SIG-M5 (cell line): ENCODE results near the gene SORCS2.

Experiments used
- DNase-seq: peaks from one replicate; lab custom pipeline; 2025; lab: John Stamatoyannopoulos, UW

The SORCS2 gene

DNA sequence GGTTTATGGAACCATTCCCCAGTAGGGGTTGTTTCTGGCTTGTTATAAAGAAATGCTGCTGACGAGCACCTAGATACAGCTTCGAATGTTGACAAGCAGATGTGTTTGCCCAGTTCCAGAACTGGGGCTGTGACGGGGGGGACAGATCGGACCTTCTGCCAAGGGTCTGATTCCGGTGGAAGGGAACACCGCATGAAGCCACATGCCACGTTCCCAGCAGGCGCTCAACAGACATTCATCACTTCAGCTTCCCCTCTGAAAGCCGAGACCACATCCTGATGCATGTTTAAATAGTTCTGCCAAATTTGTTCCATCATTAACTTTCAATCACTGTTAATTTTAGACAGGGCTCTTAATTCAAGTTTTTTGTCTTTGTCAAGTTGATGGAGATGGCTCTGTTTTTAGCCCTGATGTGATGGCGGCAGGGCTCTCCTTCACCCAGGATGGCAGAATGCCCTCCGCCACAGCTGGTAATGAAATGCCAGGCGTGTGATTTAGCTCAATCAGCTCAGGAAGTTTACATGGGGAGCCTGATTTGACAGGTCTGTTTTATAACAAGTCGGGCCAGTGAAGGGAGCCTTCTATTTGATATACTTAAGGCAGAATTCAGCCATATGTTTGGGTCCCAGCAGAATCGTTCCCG lies 185.0 kb downstream of the SORCS2 start:
- no peak for DNase-seq

DNA sequence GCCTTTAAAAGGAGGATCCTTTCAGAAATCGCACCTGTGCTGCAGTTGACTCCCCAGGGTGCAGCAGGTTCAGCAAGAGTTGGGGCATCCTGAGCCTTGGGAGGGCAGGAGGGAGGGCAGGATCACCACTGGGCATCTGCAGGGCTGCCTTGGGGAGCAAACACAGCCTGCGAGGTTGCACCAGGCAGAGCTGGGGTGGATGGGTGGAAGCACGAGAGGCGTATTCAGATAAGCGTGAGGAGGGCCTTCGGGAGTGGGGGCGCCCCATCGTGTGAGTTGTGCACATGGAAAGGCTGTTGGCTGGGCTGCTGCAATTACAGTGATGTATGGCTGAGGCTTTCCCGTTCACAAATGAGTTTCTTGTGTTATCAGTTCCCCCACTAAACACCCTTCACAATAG lies 186.8 kb downstream of the SORCS2 start:
- no peak for DNase-seq

DNA sequence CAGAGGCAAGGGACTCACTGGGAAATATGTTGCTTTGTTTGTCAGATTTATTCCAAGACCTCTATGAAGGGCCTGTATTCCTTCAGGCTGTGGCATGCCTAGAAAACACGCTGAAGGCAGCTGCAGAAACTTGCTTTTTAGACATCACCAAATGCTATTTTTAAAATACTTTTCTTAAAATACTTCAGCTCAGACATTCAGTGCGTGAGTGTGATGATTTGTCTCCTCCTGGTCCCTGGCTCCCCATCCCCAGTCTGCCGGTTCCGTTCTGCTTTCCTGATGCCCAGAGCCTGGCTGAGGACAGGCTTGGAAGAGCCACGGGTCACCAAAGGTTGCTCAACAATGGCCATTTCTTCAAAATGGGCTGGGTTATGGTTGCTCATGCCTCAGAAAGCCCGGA lies 187.4 kb downstream of the SORCS2 start:
- DNase-seq = no peak

DNA sequence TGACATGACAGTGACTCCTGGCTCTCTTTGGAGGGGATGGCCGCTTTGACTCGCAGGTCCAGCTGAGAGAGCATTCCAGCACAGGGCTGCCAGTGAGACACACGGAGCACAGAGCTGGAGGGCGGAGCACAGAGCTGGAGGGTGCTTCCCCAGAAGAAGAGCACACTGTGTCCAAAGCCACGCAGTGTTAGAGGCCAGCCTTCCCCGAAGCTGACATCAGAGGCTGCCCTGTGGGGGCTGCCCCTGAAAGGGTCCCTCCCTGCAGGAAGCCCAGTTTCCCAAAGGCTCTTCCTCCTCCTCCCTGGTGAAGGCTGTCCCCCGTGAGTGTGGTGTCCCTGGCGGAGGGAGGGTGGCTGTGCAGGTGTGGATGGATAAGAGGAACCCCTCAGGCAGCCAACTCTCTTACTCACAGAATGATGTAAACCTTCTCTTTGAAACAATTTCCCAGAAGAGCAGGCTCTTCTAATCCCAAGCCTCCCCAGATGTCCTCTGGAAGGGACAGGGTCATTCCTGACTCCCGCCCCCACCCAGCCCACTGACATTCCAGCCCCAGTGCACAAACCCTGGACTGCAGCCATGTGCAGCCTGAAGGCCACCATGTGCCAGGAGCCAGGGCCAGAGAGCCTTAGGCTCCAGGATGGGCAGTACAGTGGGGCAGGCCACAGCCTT lies 189.0 kb downstream of the SORCS2 start:
- no peak for DNase-seq

DNA sequence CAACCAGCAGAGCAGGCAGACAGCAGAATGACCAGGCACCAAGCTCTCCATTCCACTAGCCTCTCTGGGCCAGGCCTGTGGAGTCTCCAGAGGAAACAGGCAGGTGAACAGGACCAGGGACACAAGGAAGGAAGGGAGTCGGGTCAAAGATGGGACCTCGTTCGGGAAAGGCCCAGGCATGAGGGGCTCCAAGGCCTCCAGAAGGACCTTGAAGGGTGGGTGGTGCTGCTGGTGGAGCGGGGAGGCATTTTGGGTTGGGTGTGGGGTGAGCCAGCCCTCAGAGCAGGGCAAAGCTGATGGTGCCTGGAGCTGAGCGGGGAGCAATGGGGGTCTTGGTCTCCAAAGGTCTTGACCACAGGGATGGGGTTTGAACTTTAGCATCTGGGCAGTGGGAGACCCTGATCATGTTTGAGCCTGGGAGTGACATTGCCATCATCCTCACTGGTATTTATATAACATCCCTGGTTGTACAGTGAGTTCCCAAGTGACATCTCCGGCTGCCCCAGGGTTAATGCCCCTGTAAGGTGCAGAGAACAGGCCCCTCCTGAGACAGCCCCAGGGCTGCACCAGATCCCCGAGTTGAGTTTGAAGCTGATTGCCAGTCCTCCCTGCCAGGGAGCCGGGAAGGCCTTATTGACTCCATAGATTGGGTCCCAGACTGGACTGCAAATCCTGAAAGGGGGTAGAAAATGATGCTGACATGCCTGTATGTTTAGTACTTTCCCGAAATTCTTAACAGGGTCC lies 189.7 kb downstream of the SORCS2 start:
- DNase-seq = no peak

DNA sequence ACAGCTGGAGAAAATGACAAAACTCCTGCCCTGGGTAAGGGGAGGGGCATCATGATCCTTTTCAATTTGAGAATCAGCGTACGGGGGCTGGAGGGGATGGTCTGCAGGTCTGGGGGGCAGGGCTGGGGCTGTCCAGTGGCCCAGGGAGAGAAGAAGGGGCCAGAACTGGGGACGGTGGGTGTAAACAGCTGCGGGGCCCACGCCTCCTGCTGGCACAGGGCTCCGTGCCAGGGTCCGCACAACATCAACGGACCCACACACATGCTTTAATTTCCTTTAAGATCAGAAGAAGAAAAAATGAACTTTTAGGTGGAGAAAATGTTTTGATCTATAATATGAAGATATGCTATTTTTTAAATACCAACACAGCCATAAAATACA lies 190.3 kb downstream of the SORCS2 start:
- DNase-seq = no peak

DNA sequence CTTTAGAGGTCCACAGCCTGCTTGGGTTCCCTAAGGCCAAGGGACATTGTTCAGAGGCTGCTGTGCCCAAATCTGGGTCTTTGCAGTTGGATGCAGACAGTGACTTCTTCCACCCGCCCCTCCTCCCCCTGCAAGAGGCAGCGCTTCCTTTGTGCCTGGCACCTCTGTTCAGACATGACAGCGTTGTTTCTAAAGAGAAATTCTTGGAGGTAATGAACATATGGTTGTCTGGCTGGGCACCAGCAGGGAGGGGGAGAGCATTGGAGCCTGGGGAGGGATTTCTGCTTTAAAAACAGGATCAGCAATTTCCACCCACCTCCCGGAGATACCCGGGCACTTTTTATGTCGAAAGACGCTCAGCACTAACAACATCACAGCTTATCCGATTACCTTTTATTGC lies 190.9 kb downstream of the SORCS2 start:
- DNase-seq = no peak

DNA sequence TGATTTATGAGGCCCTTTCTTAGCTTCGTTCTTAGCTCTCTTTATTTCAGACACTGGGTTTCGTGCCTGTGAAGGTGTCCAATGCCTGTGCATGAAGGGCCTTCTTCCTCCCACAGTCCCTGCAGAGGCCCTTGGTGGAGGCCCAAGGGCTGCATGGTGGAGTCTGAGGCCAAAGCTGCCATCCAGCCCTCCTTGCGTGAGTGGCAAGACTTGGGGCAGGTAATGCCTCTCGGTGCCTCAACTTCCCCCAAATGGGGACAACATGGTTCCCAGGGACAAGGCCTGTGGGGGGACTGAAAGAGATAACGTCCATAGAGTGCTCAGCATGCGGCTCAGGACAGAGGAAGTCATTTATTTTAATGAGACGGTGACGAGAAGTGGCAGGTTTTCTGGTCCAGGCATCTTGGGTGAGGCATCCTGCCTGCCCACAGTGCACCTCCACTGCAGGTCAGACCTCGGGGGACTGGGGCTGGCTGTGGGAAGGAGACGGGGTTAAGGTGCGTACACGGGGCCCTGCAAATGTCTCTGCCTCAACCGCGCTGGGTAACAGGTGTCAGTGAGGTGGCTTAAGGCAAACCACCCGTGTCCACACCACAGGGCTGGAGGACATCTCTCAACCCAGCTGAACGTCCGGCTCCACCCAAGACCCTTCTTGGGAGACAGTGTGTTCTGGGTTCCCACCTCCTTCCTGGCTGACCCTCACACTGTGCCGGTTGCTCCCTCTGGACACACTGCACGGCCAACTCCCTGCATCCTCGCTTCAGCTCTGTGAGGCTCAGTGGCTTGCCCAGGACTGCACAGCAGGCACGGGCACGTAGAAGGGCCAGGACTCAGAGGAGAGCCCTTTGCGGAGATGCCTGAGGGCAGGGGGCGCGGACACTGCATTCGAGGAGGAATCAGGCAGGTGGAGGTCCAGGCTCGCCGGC lies 191.9 kb downstream of the SORCS2 start:
- DNase-seq = no peak

DNA sequence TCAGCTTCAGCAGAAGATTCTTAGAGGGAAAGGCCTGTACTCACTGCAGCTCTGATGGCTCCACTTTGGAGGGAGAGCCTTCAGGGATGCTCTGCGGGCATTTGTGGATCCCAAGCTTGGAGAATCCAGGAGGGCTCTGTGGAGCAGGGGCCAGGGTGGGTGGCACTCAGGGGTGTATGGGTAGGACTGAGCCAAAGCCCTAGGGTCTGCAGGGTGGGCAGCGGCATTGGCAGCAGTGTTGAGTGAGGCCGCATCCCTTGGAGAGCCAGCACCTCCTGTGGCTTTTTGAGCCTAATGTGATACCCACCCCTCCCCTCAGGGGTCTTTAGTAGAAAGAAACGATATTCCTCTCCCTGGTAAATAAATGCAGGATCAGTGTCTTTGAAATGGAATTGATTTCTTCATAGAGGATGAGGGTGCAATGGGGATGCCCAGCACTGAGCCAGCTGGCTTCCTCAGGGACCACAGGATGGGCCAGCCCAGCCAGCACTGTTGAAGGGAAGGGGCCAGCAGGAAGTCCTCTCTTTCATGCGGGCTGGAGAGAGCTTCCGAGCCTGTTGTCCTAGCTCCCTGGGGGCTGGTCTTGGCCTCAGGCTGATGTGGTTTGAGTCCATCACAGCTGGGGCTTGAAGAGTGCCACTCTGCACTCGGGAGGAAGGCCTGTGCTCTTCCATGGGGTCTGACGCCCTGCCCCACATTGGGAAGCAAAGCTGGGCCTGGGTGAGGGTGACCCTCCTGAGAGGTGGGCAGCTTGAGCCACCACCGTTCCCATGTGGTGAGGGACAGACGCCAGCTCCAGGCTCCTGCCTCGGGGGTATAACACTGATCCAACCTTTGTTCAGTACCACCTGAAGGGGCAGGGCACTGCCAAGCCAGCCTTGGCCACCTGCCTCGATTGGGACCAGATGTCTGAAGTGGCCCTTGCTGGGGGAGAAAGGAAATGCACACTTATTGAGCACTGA lies 192.9 kb downstream of the SORCS2 start:
- DNase-seq = no peak

DNA sequence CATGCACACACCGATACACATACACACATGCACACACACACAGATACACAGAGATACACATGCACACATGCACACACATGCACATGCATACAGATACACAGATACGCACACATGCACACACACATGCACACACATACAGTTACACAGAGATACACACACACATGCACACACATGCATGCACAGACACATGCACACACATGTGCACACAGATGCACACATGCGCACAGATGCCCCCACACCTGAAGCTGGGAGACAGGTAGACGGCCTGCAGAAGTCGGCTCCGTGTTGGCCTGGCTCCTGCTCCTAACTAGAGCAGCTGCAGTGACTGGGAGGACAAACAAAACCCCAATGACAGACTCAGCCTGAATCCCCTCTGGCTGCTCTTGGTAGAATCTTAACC lies 195.6 kb downstream of the SORCS2 start:
- no peak for DNase-seq

DNA sequence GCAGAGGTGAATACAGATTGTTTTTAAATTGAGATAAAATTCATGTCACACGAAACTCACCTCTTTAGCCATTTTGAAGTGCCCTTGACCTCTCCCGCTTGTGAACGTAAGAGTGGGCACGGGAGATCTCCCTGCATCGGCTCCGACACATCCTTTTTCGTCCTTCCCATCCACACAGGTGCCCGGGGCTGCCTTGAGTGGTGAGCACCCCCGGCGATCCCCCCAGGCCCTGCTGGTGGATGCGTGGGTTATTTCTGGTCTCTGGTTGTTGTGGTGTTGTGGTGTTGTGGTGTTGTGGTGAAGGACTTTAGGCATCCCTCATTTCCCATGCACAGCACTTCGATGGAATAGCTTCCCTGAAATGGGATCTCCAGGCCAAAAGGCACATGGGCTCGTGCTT lies 196.3 kb downstream of the SORCS2 start:
- DNase-seq = no peak

DNA sequence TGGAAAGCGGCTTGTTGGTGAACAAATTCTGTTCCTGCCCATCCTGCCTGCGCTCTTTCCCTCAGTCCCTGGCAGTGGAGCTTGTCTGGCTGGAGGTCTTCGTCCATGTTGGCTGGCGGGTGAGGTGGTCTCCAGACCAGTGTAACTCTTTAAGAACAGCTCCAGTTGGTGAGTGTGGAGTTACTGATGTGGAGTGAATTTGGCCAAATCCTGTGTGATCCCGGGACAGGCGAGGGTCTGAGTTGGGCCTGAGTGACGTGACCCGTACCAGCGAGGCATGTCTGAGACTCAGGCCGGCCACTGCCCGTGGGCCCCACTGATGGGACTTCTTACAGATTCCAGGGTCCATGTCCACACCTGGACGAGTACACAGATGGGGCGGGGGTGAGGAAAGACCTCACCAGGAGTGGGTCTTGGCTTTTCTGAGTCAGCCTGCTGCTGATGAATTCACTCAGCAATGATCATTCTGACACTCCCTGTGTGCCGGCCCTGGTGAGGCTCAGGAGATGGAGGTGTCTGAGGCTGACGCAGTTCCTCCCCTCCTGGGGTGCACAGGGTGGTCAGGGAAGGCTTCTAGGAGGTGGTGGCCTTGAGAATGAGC lies 196.9 kb downstream of the SORCS2 start:
- DNase-seq = no peak

DNA sequence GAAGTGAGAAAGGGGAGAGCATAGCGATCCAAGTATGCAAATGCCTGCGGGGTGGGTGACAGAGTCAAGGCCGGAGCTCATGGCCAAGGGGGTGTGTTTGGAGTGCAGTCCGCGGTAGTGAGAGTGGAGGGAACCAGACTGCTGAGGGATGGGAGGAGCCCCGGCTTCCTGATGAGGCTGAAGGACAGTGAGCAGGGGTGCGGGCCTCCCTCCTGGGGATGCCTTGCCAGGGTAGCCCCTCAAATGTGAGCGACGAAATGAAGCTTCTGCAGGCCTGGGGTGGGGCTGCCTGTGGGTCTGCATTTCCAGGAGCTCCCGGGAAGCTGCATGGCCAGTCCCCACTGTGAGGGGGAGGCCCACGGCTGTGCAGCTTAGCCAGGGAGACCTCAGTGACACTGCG lies 197.4 kb downstream of the SORCS2 start:
- DNase-seq = no peak

DNA sequence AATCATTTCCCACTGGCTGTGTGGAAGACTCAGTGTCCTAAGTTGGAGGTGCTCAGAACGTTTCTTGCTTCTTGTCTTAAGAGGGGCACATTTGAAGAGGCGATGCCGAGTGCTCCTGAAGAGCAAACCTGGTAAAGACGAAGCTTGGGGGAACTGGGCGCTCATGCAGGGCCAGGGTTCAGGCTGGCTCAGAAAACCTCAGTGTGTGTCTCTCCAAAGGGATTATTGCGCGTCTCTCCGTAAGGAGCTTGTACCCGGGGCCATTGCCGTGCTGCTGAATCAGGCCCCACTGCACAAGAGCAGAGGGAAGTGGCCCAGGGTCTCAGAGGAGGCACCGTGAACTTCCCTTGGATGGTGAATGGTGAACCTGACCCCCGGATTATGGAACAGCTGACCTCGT lies 198.0 kb downstream of the SORCS2 start:
- no peak for DNase-seq

DNA sequence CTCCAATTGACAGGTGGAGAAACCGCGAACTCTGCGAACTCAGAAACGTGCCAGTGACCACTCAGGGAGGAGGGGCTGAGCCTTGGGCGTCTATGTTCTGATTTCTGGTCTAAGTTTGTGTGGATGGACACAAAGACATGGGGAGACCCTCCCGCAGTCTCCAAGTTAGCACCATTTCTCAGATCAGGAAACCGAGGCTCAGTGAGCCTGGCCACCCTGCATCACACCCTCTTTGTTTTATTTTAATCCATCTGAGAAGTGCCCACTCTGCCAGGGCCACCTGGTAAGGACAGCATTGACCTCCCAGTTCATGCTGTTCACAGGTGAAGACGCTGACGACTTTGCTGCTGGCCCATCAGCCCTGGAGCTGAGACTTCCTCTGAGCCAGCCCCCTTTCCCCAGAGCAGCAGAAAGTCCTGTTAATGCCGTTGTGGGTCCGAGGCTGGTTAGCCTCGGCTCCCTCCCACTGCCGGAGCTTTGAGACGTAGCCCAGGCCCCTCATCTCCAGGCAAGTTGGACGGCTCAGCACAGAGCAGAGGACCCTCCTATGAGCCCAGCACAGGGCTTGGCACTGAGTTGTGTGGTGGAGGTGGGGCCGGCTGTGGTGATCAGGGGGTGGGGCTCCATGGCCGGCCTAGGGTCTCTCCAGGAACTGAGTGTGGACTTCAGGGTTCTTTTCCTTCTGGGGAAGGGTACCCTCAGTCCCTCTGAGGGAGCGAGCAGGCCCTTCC lies 198.7 kb downstream of the SORCS2 start:
- no peak for DNase-seq

DNA sequence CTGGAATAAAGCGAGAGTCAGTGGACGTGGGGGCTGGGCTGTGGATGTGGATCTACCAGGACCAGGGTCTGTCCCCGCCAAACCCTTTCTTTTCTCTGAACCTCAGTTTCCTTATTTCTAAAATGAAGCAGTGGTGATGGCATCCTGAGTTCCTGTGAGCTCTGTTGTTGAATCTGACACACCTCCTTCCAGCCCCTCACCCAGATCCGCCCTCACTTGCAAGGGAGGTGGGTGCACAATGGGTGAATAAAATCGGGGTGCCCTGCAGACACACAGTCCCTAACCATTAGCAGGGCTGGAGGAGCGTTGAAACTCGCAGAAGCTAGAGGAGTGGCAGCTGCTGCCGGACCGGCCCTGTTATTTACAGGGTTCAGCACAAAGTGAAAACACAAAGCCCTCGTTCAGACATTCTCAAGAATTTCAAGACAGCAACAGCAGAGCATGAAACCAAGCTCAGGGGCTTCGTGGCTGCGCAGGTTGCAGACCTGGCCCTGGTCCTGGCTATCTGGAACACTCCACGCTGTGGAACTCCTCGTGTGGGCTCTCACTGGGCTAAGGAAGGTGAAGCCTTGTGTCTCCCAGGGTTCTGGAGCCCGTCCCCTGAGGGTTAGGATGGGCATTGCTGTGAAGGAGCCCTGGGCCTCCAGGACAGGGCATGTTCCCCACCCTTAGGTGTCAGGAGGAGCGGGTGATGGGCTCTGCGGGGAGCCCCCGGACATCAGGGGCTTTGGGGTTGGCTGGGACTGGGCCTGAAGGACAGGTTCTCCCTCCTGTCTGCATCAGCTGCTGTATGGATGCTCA lies 199.5 kb downstream of the SORCS2 start:
- no peak for DNase-seq

DNA sequence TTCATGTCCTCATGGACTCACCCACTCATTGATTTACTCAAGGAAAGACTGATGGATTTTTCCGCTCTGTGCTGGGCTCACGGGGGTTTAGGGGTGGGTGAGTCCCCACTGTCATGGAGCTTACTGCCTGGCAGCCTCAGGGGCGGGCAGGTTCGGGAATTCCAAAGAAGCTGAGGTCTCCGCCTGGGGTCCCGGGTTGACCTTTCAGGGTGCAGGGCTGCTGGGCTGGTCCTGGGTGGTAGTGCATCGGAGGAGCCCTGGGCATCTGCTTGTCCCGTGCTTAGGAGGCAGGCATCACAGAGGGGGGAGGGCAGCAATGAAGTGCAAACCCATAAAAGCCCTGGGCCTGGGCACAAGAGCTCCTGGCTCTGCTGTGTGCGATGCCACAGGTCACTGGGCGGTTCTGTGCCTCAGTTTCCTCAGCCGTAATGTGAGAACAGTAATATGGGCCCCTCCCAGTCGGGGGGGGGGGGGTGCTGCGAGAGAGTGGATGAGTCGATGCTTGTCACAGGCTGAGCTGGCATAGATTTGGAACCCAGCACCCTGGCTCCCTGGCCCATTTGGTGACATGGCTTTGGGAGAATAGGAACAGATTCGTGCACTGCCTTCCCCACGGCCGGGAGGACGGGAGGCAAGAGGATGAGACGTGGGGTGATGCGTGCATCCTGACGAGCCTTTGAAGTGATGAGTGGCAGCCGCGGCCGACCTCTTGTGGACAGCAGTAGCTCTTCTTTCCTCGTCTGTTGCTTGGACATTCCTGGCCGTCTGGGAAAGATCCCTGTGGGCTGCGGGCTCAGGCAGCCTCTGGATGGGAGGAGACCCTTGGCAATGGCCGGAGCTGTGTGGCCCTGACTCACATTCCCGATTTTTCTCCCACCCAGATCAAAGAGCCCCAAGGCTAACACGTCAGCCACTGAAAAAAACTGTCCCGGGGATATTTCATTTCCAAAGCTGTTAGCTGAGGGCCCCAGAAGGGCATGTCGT lies 200.4 kb downstream of the SORCS2 start:
- no peak for DNase-seq
